ENCODE measurements around the gene YLPM1.
"Not testable (repeated sequence)": the region's sequence is repeated elsewhere in the genome, so short reads cannot be mapped to it uniquely, and the experiment has no call there.

Gene YLPM1

GRCh38 chr14:74758505-74758904, 4.6 kb upstream of the YLPM1 start:
- H3K4me3 ChIP-seq (ENCODE audit: control insufficient read depth in 1 of 7, extremely low read depth in 1 of 7, insufficient read depth in 4 of 7, low read depth in 2 of 7, low read length in 6 of 7); H3K27ac ChIP-seq (ENCODE audit: insufficient read depth in 1 of 2, low read depth in 1 of 2, low read length in 2 of 2, poor library complexity in 1 of 2, severe bottlenecking in 2 of 2); DNase-seq; H3K4me1 ChIP-seq (ENCODE audit: control extremely low read depth in 1 of 4, control insufficient read depth in 4 of 4, insufficient read depth in 4 of 4, low read length in 3 of 4); H3K36me3 ChIP-seq (ENCODE audit: control insufficient read depth in 4 of 4, insufficient read depth in 4 of 4, low read length in 3 of 4); POLR2A ChIA-PET; H3K9me3 ChIP-seq (ENCODE audit: control extremely low read depth in 1 of 5, control insufficient read depth in 4 of 5, insufficient read depth in 2 of 5, low read depth in 1 of 5, low read length in 4 of 5); H3K27me3 ChIP-seq (replicated peaks in 2 of 5; ENCODE audit: control insufficient read depth in 4 of 5, insufficient read depth in 5 of 5, low read length in 4 of 5): not testable (repeated sequence)
- CTCF ChIA-PET, result interaction anchor here (0.6 kb wide), 1 partner anchor 1283 kb away, joined by 3 read pairs; no protein-coding TSS in a partner anchor
- whole genome bisulfite sequencing (ENCODE audit: insufficient coverage), result 100% methylated on average over 3 of the region's 5 CpGs

GRCh38 chr14:74763803-74764531, 851 bp downstream of the YLPM1 start:
- Histone ChIP-seq H3K27me3 (replicated peaks in 2 of 5; ENCODE audit: control insufficient read depth in 4 of 5, insufficient read depth in 5 of 5, low read length in 4 of 5) (no peaks in the 10 kb centered on the region), H3K36me3 (ENCODE audit: control insufficient read depth in 4 of 4, insufficient read depth in 4 of 4, low read length in 3 of 4) (peaks cover 0 to 7% (median 3%) of the 10 kb centered on the region in 4 experiments), H3K4me3 (ENCODE audit: control insufficient read depth in 1 of 7, extremely low read depth in 1 of 7, insufficient read depth in 4 of 7, low read depth in 2 of 7, low read length in 6 of 7) (peak overlapping the region; percentile 79 to 95 (median 84)), H3K27ac (ENCODE audit: insufficient read depth in 1 of 2, low read depth in 1 of 2, low read length in 2 of 2, poor library complexity in 1 of 2, severe bottlenecking in 2 of 2) (peak overlapping the region; percentile 91 to 96), H3K9me3 (ENCODE audit: control extremely low read depth in 1 of 5, control insufficient read depth in 4 of 5, insufficient read depth in 2 of 5, low read depth in 1 of 5, low read length in 4 of 5) (no peaks in the 10 kb centered on the region), H3K4me1 (ENCODE audit: control extremely low read depth in 1 of 4, control insufficient read depth in 4 of 4, insufficient read depth in 4 of 4, low read length in 3 of 4) (peaks cover 23 to 32% (median 27%) of the 10 kb centered on the region in 4 experiments)
- DNase-seq, result peak in 2 of 3 donors; percentile 21 to 29
- ChIA-PET CTCF (interaction anchor here (0.9 to 2.6 kb wide), 12 partner anchors 11 to 155 kb away, joined by 3 to 8 read pairs (median 4); partner anchors contain the start of genes AREL1 and FCF1), POLR2A (interaction anchor here (0.5 to 1.3 kb wide), 6 partner anchors 8 to 155 kb away, joined by 3 read pairs; no protein-coding TSS in a partner anchor)
- 3% methylated on average over 16 of the region's 19 CpGs for WGBS (ENCODE audit: insufficient coverage)

- Histone ChIP-seq H3K4me1 (ENCODE audit: control extremely low read depth in 1 of 4, control insufficient read depth in 4 of 4, insufficient read depth in 4 of 4, low read length in 3 of 4) (peaks cover 23 to 32% (median 27%) of the 10 kb centered on the region in 4 experiments), H3K27me3 (replicated peaks in 2 of 5; ENCODE audit: control insufficient read depth in 4 of 5, insufficient read depth in 5 of 5, low read length in 4 of 5) (no peaks in the 10 kb centered on the region), H3K9me3 (ENCODE audit: control extremely low read depth in 1 of 5, control insufficient read depth in 4 of 5, insufficient read depth in 2 of 5, low read depth in 1 of 5, low read length in 4 of 5) (no peaks in the 10 kb centered on the region), H3K27ac (ENCODE audit: insufficient read depth in 1 of 2, low read depth in 1 of 2, low read length in 2 of 2, poor library complexity in 1 of 2, severe bottlenecking in 2 of 2) (no peak overlapping the region), H3K4me3 (ENCODE audit: control insufficient read depth in 1 of 7, extremely low read depth in 1 of 7, insufficient read depth in 4 of 7, low read depth in 2 of 7, low read length in 6 of 7) (peak overlapping the region in 6 of 7 experiments; percentile 32 to 95 (median 84)), H3K36me3 (ENCODE audit: control insufficient read depth in 4 of 4, insufficient read depth in 4 of 4, low read length in 3 of 4) (peaks cover 0 to 7% (median 3%) of the 10 kb centered on the region in 4 experiments)
- CTCF ChIA-PET, result no interaction called here
- POLR2A ChIA-PET, result no interaction called here
- DNase-seq, result no peak
Observed at GRCh38 chr14:74765721-74766120, 2.6 kb downstream of the YLPM1 start.

GRCh38 chr14:74771399-74771798, 8.3 kb downstream of the YLPM1 start:
- H3K4me1 ChIP-seq (ENCODE audit: control extremely low read depth in 1 of 4, control insufficient read depth in 4 of 4, insufficient read depth in 4 of 4, low read length in 3 of 4), result peaks cover 0 to 4% (median 2%) of the 10 kb centered on the region in 4 experiments
- no peaks in the 10 kb centered on the region for H3K9me3 ChIP-seq (ENCODE audit: control extremely low read depth in 1 of 5, control insufficient read depth in 4 of 5, insufficient read depth in 2 of 5, low read depth in 1 of 5, low read length in 4 of 5)
- DNase-seq, result no peak
- no peak overlapping the region for H3K4me3 ChIP-seq (ENCODE audit: control insufficient read depth in 1 of 7, extremely low read depth in 1 of 7, insufficient read depth in 4 of 7, low read depth in 2 of 7, low read length in 6 of 7)
- H3K27me3 ChIP-seq (replicated peaks in 2 of 5; ENCODE audit: control insufficient read depth in 4 of 5, insufficient read depth in 5 of 5, low read length in 4 of 5), result no peaks in the 10 kb centered on the region
- POLR2A ChIA-PET, result no interaction called here
- H3K36me3 ChIP-seq (ENCODE audit: control insufficient read depth in 4 of 4, insufficient read depth in 4 of 4, low read length in 3 of 4), result peaks cover 2 to 22% (median 8%) of the 10 kb centered on the region in 4 experiments
- H3K27ac ChIP-seq (ENCODE audit: insufficient read depth in 1 of 2, low read depth in 1 of 2, low read length in 2 of 2, poor library complexity in 1 of 2, severe bottlenecking in 2 of 2), result no peak overlapping the region
- 83% methylated on average over 5 of the region's 5 CpGs for WGBS (ENCODE audit: insufficient coverage)
- CTCF ChIA-PET, result interaction anchor here (0.9 to 1.4 kb wide), 2 partner anchors 33 to 156 kb away, joined by 3 read pairs; no protein-coding TSS in a partner anchor

DNA sequence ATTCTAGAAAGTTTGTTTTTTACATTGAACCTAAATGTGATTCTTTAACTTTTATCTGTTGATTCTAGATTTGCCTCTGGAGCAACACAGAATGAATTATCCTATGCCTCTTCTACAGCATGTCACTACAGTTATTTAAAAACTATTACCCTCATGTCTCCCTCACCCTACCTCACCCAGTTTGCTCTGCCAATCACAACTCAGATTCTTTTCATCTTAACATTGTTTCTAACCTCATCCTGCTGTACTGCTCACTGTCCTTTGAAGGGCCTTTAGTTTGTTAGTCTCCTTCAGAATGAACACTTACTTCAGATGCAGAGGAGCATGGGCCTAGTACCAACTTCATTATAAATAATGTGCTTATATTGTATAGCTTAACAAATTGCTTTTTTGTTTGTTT, 21.5 kb downstream of the YLPM1 start:
- H3K27ac ChIP-seq (ENCODE audit: insufficient read depth in 1 of 2, low read depth in 1 of 2, low read length in 2 of 2, poor library complexity in 1 of 2, severe bottlenecking in 2 of 2), result no peak overlapping the region
- H3K27me3 ChIP-seq (replicated peaks in 2 of 5; ENCODE audit: control insufficient read depth in 4 of 5, insufficient read depth in 5 of 5, low read length in 4 of 5), result no peaks in the 10 kb centered on the region
- ChIA-PET CTCF (interaction anchor here (0.7 to 1.5 kb wide), 2 partner anchors 11 to 137 kb away, joined by 3 to 4 read pairs; no protein-coding TSS in a partner anchor), POLR2A (no interaction called here)
- no peaks in the 10 kb centered on the region for H3K4me1 ChIP-seq (ENCODE audit: control extremely low read depth in 1 of 4, control insufficient read depth in 4 of 4, insufficient read depth in 4 of 4, low read length in 3 of 4)
- no peak for DNase-seq
- no peaks in the 10 kb centered on the region for H3K9me3 ChIP-seq (ENCODE audit: control extremely low read depth in 1 of 5, control insufficient read depth in 4 of 5, insufficient read depth in 2 of 5, low read depth in 1 of 5, low read length in 4 of 5)
- H3K4me3 ChIP-seq (ENCODE audit: control insufficient read depth in 1 of 7, extremely low read depth in 1 of 7, insufficient read depth in 4 of 7, low read depth in 2 of 7, low read length in 6 of 7), result no peak overlapping the region
- peaks cover 35 to 78% (median 52%) of the 10 kb centered on the region in 4 experiments for H3K36me3 ChIP-seq (ENCODE audit: control insufficient read depth in 4 of 4, insufficient read depth in 4 of 4, low read length in 3 of 4)

DNA sequence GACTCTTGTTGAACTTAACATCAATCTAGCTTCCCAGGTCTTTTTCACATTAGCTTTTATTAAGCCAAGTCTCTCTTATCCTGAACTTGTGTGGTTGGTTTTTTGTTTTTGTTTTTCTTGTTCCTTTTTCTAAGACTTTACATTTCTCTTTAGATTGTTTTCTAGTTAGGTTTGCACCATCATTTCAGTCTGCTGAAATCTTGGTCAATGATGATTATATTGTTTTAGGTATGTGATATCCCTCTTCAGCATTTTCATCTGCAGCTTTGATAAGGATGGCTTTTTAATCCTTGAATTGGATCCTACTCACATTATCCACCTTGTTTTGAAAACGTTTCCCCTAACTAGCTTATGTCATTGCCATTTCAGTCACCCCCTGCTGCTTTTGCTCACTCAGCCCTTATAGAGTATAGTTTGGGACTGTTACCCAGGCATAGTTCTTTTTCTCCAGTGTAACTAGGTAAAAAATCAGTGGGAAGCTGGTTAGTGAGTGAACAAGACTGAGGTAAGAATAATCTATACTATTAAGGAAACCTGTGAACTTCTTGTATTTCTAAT, 22.0 kb downstream of the YLPM1 start:
- Histone ChIP-seq H3K27ac (ENCODE audit: insufficient read depth in 1 of 2, low read depth in 1 of 2, low read length in 2 of 2, poor library complexity in 1 of 2, severe bottlenecking in 2 of 2) (no peak overlapping the region), H3K4me3 (ENCODE audit: control insufficient read depth in 1 of 7, extremely low read depth in 1 of 7, insufficient read depth in 4 of 7, low read depth in 2 of 7, low read length in 6 of 7) (no peak overlapping the region), H3K27me3 (replicated peaks in 2 of 5; ENCODE audit: control insufficient read depth in 4 of 5, insufficient read depth in 5 of 5, low read length in 4 of 5) (no peaks in the 10 kb centered on the region), H3K9me3 (ENCODE audit: control extremely low read depth in 1 of 5, control insufficient read depth in 4 of 5, insufficient read depth in 2 of 5, low read depth in 1 of 5, low read length in 4 of 5) (no peaks in the 10 kb centered on the region), H3K4me1 (ENCODE audit: control extremely low read depth in 1 of 4, control insufficient read depth in 4 of 4, insufficient read depth in 4 of 4, low read length in 3 of 4) (no peaks in the 10 kb centered on the region), H3K36me3 (ENCODE audit: control insufficient read depth in 4 of 4, insufficient read depth in 4 of 4, low read length in 3 of 4) (peaks cover 33 to 73% (median 53%) of the 10 kb centered on the region in 4 experiments)
- ChIA-PET CTCF (interaction anchor here (0.7 to 1.5 kb wide), 7 partner anchors 9 to 173 kb away, joined by 3 to 4 read pairs (median 3); partner anchors contain the start of genes LTBP2 and YLPM1), POLR2A (no interaction called here)
- WGBS (ENCODE audit: insufficient coverage), result no CpG with 5 or more reads among the region's 1 CpG
- DNase-seq, result no peak

- H3K9me3 ChIP-seq (ENCODE audit: control extremely low read depth in 1 of 5, control insufficient read depth in 4 of 5, insufficient read depth in 2 of 5, low read depth in 1 of 5, low read length in 4 of 5), result peaks cover 0 to 5% (median 2%) of the 10 kb centered on the region in 5 experiments
- 100% methylated on average over 1 of the region's 2 CpGs for WGBS (ENCODE audit: insufficient coverage)
- ChIA-PET CTCF (no interaction called here), POLR2A (no interaction called here)
- peak in 2 of 3 donors; percentile 55 to 59 for DNase-seq
- no peak overlapping the region for H3K27ac ChIP-seq (ENCODE audit: insufficient read depth in 1 of 2, low read depth in 1 of 2, low read length in 2 of 2, poor library complexity in 1 of 2, severe bottlenecking in 2 of 2)
- H3K27me3 ChIP-seq (replicated peaks in 2 of 5; ENCODE audit: control insufficient read depth in 4 of 5, insufficient read depth in 5 of 5, low read length in 4 of 5), result no peaks in the 10 kb centered on the region
- no peak overlapping the region for H3K4me3 ChIP-seq (ENCODE audit: control insufficient read depth in 1 of 7, extremely low read depth in 1 of 7, insufficient read depth in 4 of 7, low read depth in 2 of 7, low read length in 6 of 7)
- H3K4me1 ChIP-seq (ENCODE audit: control extremely low read depth in 1 of 4, control insufficient read depth in 4 of 4, insufficient read depth in 4 of 4, low read length in 3 of 4), result peaks cover 0 to under 1% (median 0%) of the 10 kb centered on the region in 4 experiments
- peaks cover 27 to 60% (median 42%) of the 10 kb centered on the region in 4 experiments for H3K36me3 ChIP-seq (ENCODE audit: control insufficient read depth in 4 of 4, insufficient read depth in 4 of 4, low read length in 3 of 4)
Observed at GRCh38 chr14:74786796-74787315, 23.7 kb downstream of the YLPM1 start.

Measured in common myeloid progenitor, CD34-positive (primary cell).